HK-2 (cell line): ENCODE results near the gene PHTF1.
"Not testable (repeated sequence)": the region's sequence is repeated elsewhere in the genome, so short reads cannot be mapped to it uniquely, and the experiment has no call there.

Experiments used
- DNase-seq: peaks from one replicate; pipeline ENCODE4 v3.0.0-alpha.2; 2018; ENCODE audit not compliant: unreplicated experiment

The PHTF1 gene

GRCh38 chr1:113777561-113777960 lies 18.3 kb upstream of the PHTF1 start:
- DNase-seq, result no peak

GRCh38 chr1:113770031-113770430 lies 10.7 kb upstream of the PHTF1 start:
- no peak for DNase-seq

GRCh38 chr1:113769601-113769970 lies 10.3 kb upstream of the PHTF1 start:
- no peak for DNase-seq

- no peak for DNase-seq
Measured at GRCh38 chr1:113768916-113769600, 9.8 kb upstream of the PHTF1 start.

- DNase-seq, result no peak
Measured at GRCh38 chr1:113765306-113766230, 6.3 kb upstream of the PHTF1 start.

DNA sequence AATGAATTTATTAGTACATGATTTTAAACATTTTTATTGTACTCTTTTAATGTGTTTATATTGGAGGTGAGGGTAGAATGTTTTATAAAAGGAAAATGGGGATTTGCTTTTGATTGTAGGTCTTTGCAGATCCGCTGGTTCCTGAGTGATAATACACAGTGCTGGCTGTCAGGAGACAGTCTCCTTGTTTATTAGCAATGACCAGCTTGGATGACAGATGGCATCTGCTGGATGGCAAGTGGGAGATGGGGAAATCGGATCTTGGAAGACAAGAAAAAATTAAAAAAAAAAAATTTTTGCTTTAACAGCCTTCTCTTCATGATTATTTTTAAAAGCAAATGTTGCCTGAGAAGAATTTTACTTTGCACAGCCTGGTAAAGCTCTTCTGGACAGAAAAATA lies 4.4 kb upstream of the PHTF1 start:
- DNase-seq, result no peak

DNA sequence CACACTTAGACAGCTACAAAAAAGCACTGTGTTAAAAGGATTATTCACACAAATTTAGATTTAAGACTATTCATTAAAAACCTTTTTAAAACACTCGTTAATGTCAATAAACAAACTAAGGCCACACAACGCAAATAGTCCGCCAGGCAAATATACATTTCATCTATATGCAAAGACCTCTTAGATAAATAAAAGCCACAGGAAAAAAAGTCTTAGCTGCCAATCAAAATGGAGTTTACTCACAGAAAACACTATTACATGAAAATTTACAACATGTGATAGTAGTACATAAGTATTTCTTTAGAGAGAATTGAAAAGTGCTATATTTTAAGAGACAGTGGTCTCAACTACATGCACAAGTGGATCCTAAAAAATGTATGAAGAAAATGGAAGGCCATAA lies 2.7 kb upstream of the PHTF1 start:
- DNase-seq, result no peak

DNA sequence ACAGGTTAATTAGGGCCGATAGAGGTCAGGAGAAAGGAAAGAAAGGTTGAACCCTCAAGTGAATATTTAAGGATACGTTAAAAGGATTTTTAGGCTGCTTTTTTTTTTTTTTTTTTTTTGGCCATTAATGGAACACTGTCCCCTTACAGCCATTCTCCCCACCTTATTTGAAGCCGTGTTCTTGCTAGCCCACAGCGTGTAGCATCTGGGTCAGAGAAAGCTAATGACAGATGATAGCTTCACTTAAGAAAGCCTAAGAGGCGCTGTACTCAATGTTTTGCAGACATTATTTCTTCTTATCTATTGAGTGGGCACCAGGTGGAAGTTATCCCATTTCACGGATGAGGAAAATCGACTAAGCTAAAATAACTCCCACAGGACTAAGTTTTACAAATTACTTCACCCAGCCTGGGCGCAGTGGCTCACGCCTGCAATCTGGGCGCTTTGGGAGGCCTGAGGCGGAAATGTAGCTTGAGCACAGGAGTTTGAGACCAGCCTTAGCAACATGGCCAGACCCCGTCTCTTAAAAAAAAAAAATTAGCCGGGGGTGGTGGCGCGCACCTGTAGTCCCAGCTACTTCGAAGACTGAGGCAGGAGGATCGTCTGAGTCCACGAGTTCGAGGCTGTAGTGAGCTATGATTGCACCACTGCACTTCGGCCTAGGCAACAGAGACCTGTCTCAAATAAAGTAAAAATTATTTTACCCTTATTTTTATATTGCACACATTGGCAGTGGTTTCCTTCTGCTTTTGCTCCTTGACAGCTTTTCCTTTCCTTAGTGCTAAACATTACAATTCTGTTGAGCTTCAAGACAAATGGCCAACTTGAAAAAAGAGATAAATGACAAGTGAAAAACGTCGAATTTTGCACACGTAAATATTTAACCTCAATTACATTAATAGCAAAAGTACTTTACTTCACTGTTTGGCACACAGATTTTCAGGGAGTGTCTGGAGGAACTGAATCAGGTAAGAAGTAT lies 1.1 kb upstream of the PHTF1 start:
- DNase-seq, result no peak

- peak; percentile 77 for DNase-seq
Measured at GRCh38 chr1:113758631-113759332, 504 bp downstream of the PHTF1 start.

- no peak for DNase-seq
Measured at GRCh38 chr1:113756461-113756860, 2.8 kb downstream of the PHTF1 start.

GRCh38 chr1:113753333-113753732 lies 6.0 kb downstream of the PHTF1 start:
- DNase-seq, result not testable (repeated sequence)

GRCh38 chr1:113751516-113751915 lies 7.8 kb downstream of the PHTF1 start:
- DNase-seq, result no peak

GRCh38 chr1:113751114-113751513 lies 8.2 kb downstream of the PHTF1 start:
- DNase-seq, result no peak

GRCh38 chr1:113749402-113749801 lies 9.9 kb downstream of the PHTF1 start:
- no peak for DNase-seq

DNA sequence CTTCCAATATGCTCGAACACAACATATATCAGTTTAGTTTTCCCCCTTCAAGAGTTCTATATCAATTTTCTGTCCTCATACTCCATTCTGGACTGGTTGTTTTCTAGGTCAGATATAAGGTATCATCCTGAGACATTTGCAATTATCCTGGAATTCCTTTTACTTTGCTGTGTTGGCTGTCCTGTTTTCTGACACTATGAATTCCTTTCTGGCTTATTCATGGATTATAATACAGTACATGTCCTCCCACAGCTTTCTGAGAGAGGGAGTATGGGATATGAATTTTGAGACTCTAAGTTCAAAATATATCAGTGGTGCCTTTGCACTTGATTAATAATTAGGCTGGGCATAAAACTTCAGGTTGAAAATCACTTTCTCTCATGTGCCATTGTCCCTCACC lies 11.9 kb downstream of the PHTF1 start:
- DNase-seq, result no peak

DNA sequence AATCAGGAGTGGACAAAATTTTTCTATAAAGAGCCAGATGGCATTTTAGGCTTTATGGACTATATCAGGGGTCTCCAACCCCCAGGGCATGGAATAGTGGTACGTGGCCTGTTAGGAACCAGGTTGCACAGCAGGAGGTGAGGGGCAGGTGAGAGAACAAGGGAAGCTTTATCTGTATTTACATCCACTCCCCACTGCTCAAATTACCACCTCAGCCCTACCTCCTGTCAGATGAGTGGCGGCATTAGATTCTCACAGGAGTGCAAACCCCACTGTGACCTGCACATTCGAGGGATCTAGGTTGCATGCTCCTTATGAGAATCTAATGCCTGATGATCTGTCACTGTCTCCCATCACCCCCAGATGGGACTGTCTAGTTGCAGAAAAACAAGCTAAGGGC lies 13.9 kb downstream of the PHTF1 start:
- DNase-seq, result no peak

DNA sequence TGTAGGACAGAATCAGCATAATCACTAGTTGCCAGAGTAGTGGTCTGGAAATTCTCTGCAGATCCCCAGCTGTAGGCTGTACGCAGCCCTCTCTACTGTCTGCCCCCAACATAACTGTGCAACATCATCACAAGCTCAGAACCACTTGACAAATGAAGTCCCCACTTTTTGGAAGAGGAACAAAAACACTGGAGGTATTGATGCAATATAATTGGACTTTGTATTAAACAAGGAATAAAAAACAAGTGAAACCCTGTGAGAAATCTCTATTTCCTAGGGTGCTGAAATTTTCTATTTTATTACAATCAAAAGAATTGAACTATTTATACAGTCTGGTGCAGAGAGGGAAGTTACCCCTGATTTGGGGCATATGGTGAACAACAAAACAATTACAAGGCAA lies 15.2 kb downstream of the PHTF1 start:
- no peak for DNase-seq

GRCh38 chr1:113742515-113742914 lies 16.8 kb downstream of the PHTF1 start:
- no peak for DNase-seq

DNA sequence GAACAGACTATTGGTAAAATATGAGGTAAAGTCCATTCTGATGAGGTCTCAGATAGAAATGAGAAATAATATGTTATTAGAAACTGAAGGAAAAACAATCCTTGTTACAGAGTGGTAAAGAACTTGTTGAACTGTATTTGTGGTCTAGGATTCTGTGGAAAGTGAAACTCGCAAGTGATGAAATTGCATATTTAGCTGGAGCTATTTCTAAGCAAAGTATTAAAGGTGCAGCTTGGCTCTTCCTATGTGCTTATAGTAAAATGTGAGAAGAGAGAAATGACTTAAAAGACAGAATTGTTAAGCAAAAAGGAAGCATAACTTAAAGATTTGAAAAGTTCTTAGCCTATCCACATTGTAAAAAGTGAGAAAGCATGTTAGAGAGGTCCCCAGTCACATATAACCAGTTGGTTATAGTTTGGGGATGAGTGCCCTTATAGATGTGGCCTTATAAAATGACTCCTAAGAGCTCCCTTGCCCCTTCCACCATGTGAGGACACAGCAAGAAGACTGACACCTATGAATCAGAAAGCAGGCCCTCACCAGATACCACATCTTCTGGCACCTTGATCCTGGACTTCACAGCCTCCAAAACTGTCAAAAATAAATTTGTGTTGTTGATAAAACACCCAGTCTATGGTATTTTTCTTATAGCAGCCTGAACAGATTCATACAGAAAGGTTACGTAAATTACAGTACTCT lies 24.8 kb downstream of the PHTF1 start:
- DNase-seq, result no peak

GRCh38 chr1:113732802-113733201 lies 26.5 kb downstream of the PHTF1 start:
- no peak for DNase-seq

DNA sequence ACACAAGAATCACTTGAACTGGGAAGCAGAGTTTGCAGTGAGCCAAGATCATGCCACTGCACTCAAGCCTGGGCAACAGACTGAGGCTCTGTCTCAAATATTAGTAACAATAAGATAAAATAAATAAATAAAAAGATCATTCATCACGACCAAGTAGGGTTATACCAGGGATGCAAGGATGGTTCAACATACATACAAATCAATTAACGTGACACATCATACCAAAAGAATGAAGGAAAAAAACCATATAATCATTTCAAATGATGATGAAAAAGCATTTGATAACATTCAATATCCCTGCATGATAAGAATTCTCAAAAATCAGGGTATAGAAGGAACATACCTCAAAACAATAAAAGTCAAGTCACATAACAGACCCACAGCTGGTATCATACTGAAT lies 38.3 kb downstream of the PHTF1 start:
- no peak for DNase-seq
